Stimulated activated CD8-positive, alpha-beta memory T cell treated with anti-CD3 and anti-CD28 coated beads, Interleukin-15, amount 100 ng/mL, for 24 hours (primary cell): ENCODE results near the gene TACC2.
"Not testable (repeated sequence)": the region's sequence is repeated elsewhere in the genome, so short reads cannot be mapped to it uniquely, and the experiment has no call there.

Experiments
- DNase-seq: peaks from one replicate; pipeline ENCODE4 v3.0.0-alpha.2; 2020; ENCODE audit warnings: low read depth

The TACC2 gene

DNA sequence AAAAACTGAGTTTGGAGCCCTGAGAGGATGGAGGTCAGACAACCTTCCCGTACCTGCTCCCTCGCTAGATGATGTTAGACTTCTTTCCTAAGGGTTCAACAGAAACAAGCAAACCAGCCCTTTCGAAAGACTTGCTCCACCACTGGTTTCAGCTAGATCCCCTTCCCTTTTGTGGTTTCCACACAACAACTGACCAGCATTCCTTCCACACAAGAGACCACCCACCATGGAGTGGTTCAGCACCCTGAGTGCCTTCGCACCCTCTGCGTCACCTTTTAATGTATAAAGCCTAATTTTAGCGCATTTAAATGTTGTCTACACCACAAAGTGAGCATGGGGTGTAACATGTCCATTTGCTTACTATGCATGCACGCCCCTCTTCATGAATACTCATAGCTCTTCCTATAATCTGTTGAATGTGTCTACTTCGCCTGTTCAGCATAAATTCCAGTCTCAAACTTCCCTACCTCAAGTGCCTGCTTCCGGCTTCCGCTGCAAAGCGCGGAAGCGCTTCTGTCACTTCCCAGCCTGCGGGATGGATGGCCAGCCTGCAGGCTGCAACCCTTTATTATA lies 69.0 kb downstream of the TACC2 start:
- no peak for DNase-seq

DNA sequence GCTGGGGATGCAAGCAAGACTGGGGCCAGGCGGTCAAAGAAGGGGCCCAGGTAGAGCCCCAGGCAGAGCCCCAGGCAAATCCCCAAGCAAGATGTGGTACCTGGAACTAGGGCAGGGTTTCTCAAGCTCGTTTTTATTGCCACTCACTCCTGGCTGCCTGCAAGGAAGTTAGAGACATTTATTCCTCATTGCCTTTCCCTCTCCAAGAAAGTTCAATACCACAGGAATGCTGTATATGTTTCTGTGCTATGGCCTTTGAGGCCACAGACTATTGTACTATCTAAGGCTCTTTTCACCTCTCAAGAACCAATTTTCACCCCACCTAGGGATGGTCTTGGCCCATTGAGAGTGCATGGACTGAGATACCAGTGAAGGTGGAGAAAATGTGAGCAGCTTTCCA lies 71.3 kb downstream of the TACC2 start:
- no peak for DNase-seq

DNA sequence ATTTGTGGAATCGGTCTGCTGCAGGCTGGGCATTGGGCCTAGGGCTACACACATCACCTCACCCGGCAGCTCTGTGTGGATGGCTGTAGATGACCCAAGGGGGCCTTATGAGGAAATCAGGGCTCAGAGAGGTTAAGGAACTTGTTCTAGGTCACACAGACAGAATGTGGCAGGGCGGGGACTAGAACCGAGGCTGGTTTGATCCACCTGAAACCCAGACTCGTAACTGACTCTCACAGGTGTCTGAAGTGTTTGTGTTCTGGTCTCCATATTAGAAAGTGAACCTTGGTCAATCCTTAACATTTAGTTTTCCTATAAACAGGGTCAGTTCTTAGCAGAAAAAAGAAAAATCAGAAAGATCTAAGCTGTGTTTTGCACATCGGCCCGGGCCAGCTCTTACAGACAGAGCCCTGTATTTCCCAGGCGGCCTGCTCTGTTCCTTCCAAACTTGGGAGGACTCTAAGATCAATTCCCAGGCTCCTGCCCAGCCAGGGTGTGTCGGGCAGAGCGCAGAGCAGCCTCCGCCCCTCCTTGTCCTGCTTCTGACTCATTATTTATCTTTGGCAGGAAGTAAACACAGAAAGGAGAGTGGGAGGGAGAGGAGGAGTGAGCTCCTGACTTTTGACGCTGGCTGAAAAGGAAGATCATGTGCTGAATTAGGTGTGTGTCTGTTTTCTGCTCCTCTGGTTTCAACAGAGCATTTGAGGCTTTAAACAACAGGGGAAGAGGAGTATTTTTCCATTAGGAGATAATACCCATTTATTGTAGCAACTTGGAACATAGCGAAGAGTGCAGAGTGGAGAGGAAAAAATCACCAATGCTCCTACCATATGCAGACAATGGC lies 74.1 kb downstream of the TACC2 start:
- no peak for DNase-seq

DNA sequence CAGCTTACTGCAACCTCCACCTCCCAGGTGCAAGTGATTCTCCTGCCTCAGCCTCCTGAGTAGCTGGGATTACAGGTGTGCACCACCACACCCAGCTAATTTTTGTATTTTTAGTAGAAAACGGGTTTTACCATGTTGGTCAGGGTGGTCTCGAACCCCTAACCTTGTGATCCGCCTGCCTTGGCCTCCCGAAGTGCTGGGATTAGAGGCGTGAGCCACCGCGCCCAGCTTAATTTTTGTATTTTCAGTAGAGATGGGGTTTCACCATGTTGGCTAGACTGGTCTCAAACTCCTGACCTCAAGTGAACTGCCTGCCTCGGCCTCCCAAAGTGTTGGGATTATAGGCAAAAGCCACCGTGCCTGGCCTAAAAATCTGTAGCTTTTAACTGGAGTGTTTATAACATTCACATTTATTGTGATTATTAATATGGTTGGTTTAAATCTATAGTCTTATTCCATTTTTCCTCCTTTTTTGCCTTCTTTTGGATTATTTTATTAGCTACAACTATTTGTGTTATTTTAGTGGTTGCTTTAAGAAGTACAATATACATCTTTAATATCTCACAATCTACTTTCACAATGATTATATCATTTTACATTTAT lies 77.5 kb downstream of the TACC2 start:
- not testable (repeated sequence) for DNase-seq

DNA sequence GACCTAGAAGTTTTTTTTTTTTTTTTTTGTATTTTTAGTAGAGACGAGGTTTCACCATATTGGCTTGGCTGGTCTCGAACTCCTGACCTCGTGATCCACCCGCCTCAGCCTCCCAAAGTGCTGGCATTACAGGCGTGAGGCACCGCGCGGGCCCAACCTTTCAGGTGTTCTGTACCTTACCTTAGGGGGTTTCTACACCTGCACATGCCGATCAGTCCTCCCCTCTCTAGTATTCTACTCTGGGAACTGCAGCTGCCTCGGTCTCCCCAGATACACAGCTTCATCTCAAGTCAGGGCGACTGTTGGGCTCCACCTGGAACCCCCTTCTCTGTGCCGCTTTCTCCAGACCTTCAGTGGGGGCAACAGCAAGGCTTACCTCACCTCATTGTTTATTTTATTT lies 79.9 kb downstream of the TACC2 start:
- DNase-seq: no peak

DNA sequence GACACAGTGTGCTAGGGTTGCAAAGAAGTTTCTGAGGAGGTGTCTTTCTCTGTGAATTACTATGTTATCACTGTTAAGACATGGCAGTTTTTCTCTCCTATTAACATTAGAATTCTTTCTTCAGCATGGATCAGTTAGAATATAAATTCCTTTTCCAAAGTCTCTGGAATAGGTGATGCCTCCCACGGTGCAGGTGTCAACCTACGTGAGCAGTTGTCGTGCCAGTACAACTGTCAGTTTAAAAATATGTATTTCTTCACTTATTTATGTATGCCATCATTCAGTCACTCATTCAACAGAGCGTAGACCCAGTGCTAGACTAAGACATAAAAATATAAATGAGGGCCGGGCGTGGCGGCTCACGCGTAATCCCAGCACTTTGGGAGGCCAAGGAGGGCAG lies 83.5 kb downstream of the TACC2 start:
- no peak for DNase-seq

DNA sequence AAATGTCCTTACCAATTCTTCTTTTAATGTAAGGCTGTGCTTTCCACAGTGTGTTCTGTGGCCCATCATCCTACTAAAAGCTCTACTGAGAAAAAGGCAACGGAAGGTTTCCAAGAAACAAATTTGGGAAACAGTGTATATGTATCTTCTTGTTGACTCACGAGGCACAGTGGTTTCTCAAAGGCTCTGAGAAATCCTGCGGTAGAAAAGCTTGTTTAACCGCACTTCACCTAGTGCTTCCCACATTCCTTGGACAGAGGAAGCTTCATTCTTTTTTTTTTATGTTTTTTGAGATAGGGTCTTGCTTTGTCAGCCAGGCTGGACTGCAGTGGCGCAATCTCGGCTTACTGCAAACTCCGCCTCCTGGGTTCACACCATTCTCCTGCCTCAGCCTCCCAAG lies 84.5 kb downstream of the TACC2 start:
- DNase-seq: no peak

DNA sequence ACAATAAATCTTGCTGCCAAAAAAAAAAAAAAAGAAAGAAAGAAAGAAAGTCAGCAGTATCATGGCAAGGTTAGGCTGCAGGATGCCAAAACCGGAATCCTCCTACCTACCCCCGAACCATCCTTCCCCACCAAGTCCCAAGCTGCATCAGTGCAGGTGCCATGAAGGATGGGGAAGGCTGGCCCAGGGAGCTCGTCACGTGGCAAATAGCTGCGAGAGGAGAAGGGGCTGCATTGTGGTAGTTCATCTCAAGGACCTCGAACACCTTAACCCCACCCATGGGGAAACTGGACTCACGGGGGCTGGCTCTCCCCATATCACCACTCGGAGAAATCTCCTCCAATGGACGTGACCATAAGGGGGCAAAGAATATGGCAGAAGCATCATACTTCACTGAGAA lies 86.2 kb downstream of the TACC2 start:
- no peak for DNase-seq

DNA sequence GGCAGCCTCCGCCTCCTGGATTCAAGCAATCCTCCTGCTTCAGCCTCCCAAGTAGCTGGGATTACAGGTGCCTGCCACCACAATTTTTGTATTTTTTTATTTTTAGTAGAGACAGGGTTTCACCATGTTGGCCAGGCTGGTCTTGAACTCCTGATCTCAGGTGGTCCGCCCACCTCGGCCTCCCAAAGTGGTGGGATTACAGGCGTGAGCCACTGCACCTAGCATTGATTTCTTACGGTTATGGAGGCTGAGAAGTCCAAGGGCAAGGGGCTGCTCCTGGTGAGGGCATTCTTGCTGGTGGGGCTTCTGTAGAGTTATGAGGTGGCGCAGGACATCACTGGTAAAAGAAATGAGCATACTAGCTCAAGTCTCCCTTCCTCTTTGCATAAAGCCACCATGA lies 86.9 kb downstream of the TACC2 start:
- DNase-seq: not testable (repeated sequence)

DNA sequence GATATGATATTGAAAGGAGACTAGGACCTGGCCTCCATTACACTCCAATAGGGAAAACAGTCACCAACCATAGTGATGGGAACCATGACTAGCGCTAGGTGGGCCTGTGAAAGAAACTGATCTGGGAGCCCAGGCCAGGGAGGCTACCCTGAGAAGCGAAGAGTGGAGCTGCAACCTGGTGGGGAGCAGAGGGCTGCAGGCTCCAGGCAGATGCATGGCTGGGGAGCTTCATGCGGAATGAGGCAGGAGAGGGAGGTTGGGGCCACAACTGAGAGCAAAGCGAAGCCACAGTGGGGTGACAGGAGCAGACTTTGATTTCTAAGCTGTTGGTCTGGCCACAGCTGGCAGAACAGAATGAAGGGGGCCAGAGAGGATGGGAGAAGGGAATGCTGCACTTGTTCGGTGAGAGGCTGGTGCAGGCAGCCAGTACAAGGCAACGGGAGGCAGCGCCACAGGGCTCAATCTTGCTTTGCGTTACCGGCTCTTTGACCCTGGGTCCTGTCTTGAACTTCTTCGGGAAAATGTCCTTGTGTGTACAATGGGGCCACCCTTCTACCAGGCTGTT lies 88.4 kb downstream of the TACC2 start:
- DNase-seq: no peak

DNA sequence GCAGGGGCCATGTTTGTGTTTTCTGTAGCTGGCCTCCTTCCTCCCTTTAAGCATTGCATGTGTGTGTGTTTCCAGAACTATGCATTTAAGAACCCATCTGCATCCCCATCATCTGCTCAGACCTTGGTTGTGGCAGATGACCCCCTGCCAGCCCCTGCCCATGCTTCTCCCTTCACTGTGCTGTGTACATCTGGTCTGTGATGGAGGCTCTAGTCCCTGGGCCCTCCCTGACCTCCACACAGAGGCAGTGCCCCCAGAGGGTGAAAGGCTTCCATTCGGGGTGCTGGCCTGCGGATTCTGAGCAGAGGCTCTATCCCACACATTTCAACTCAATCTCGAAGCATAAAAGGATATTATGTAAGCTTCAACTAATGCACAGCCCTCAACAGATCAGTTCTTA lies 89.4 kb downstream of the TACC2 start:
- no peak for DNase-seq

DNA sequence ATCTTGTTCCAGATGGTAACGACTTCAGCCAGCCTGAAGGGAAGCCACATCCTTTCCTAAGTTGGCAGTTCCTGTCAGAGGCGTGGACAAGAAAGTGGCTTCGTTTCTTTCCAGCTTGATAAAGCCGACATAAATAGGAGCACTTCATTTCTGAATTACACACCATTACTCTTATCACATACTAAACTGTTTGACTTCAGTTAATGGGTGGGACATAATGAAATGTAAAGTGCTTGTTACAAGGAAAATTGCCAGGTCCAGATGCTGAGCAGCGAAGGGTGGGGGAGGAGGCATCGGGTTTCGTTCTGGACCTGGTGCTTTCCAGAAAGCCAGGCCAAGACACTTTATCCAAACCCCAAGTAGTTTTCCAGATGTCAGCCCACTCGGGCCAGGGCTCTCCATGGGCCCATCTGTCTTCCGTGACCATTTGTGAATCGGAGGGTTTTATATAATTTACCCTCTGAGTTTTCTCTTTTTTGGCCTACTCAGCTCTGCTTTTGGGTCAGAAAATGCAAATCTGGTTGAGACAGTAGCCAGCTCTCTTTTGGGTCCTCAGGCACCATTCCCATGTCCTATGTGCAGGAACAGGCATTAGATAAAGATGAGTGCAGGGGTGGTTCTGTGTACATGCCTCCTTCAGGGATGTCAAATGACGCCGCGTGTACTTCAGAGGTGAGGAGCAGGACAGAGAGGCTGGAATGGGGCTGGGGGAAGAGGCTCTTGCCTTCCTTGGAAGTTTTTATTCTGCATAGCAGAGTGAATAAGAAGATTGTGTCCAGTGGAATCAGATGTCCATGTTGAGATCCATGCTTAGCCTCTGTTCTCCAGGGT lies 90.2 kb downstream of the TACC2 start:
- DNase-seq: no peak

DNA sequence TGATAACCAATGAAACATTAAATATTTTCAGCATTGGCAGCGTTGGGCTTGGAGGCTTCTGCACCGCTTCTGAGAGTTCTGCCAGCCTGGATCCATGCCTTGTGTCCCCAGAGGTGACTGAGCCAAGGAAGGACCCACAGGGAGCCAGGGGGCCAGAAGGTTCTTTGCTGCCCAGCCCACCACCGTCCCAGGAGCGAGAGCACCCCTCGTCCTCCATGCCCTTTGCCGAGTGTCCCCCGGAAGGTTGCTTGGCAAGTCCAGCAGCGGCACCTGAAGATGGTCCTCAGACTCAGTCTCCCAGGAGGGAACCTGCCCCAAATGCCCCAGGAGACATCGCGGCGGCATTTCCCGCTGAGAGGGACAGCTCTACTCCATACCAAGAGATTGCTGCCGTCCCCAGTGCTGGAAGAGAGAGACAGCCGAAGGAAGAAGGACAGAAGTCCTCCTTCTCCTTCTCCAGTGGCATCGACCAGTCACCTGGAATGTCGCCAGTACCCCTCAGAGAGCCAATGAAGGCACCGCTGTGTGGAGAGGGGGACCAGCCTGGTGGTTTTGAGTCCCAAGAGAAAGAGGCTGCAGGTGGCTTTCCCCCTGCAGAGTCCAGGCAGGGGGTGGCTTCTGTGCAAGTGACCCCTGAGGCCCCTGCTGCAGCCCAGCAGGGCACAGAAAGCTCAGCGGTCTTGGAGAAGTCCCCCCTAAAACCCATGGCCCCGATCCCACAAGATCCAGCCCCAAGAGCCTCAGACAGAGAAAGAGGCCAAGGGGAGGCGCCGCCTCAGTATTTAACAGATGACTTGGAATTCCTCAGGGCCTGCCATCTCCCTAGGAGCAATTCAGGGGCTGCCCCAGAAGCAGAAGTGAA lies 93.9 kb downstream of the TACC2 start:
- no peak for DNase-seq

DNA sequence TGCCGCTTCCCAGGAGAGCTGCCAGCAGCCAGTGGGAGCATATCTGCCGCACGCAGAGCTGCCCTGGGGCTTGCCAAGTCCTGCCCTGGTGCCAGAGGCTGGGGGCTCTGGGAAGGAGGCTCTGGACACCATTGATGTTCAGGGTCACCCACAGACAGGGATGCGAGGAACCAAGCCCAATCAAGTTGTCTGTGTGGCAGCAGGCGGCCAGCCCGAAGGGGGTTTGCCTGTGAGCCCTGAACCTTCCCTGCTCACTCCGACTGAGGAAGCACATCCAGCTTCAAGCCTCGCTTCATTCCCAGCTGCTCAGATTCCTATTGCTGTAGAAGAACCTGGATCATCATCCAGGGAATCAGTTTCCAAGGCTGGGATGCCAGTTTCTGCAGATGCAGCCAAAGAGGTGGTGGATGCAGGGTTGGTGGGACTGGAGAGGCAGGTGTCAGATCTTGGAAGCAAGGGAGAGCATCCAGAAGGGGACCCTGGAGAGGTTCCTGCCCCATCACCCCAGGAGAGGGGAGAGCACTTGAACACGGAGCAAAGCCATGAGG lies 94.6 kb downstream of the TACC2 start:
- no peak for DNase-seq

DNA sequence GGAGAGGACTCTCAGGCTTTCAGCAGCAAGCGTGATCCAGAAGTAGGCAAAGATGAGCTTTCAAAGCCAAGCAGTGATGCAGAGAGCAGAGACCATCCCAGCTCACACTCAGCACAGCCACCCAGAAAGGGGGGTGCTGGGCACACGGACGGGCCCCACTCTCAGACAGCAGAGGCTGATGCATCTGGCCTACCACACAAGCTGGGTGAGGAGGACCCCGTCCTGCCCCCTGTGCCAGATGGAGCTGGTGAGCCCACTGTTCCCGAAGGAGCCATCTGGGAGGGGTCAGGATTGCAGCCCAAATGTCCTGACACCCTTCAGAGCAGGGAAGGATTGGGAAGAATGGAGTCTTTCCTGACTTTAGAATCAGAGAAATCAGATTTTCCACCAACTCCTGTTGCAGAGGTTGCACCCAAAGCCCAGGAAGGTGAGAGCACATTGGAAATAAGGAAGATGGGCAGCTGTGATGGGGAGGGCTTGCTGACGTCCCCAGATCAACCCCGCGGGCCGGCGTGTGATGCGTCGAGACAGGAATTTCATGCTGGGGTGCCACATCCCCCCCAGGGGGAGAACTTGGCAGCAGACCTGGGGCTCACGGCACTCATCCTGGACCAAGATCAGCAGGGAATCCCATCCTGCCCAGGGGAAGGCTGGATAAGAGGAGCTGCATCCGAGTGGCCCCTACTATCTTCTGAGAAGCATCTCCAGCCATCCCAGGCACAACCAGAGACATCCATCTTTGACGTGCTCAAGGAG lies 95.5 kb downstream of the TACC2 start:
- no peak for DNase-seq

DNA sequence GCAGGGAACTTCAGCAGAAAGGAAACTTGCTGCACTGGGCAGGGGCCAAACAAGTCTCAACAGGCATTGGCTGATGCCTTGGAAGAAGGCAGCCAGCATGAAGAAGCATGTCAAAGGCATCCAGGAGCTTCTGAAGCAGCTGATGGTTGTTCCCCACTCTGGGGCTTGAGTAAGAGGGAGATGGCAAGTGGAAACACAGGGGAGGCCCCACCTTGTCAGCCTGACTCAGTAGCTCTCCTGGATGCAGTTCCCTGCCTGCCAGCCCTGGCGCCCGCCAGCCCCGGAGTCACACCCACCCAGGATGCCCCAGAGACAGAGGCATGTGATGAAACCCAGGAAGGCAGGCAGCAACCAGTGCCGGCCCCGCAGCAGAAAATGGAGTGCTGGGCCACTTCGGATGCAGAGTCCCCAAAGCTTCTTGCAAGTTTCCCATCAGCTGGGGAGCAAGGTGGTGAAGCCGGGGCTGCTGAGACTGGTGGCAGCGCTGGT lies 96.5 kb downstream of the TACC2 start:
- no peak for DNase-seq

DNA sequence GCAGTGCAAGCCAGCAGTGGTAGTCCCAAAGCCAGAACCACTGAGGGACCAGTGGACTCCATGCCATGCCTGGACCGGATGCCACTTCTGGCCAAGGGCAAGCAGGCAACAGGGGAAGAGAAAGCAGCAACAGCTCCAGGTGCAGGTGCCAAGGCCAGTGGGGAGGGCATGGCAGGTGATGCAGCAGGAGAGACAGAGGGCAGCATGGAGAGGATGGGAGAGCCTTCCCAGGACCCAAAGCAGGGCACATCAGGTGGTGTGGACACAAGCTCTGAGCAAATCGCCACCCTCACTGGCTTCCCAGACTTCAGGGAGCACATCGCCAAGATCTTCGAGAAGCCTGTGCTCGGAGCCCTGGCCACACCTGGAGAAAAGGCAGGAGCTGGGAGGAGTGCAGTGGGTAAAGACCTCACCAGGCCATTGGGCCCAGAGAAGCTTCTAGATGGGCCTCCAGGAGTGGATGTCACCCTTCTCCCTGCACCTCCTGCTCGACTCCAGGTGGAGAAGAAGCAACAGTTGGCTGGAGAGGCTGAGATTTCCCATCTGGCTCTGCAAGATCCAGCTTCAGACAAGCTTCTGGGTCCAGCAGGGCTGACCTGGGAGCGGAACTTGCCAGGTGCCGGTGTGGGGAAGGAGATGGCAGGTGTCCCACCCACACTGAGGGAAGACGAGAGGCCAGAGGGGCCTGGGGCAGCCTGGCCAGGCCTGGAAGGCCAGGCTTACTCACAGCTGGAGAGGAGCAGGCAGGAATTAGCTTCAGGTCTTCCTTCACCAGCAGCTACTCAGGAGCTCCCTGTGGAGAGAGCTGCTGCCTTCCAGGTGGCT lies 97.7 kb downstream of the TACC2 start:
- DNase-seq: no peak

DNA sequence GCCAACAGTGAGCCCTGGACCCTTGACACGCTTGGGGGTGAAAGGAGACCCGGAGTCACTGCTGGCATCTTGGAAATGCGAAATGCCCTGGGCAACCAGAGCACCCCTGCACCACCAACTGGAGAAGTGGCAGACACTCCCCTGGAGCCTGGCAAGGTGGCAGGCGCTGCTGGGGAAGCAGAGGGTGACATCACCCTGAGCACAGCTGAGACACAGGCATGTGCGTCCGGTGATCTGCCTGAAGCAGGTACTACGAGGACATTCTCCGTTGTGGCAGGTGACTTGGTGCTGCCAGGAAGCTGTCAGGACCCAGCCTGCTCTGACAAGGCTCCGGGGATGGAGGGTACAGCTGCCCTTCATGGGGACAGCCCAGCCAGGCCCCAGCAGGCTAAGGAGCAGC lies 98.5 kb downstream of the TACC2 start:
- no peak for DNase-seq
